IPS-18c (cell line): ENCODE results near the gene AFAP1L2.

Source experiments
- H3K4me3 ChIP-seq: 2 replicates; pipeline ENCODE4 v1.7.0; 2013; ENCODE audit warnings: low read depth, mild to moderate bottlenecking, low read length, moderate library complexity; ENCODE audit not compliant: insufficient read depth
- H3K9me3 ChIP-seq: one replicate; pipeline ENCODE4 v1.6.1; 2013; ENCODE audit warnings: mild to moderate bottlenecking, low read length, moderate library complexity; ENCODE audit not compliant: control insufficient read depth, insufficient read depth

The AFAP1L2 gene

DNA sequence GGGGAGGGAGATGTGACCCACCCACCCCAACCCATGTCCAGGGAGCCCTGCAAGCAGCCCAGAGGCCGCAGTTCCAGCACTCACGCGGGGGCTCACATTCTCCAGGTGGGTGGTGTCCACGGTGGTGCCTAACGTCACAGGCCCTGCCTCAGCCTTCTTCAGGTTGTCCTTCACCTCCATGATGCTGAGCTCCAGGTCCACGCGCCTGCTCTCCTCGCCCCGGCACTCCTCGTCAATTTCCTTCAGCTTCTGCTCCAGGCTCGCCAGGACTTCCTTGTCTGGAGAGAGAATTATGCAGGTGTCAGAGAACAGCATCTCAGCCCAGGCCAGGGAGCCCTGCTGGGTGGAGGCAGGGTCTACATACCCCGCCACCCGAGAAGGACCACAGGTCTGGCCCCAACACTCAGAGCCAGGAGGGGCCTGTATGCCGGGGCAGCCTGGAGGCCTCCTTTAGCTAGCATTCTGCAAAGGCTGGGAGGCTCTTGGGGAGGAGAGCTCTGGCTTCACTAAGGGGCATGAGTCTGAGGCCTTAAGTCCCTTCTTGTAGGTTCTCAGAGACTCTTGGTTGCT lies 107.1 kb downstream of the AFAP1L2 start:
- H3K9me3 ChIP-seq, result no peaks in the 10 kb centered on the region
- no peak overlapping the region for H3K4me3 ChIP-seq

DNA sequence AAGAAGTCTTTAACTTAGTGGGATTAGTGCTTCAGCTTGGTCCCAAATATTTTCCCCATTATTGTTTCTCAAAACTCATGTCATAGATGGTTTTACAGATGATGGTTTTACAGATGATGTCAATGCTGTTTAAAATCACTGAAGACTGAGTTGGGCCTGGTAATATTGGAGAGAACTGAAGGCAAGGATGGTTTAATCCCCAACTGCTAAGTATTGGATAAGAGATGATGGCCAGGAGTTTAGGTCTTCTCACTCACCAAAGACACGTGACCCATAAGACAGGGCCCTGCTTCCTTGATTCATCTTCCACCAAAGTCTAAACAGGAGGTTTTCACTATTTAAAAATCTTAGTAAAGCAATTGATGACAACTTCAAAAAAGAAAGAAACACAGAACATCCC lies 108.9 kb downstream of the AFAP1L2 start:
- no peaks in the 10 kb centered on the region for H3K9me3 ChIP-seq
- H3K4me3 ChIP-seq, result no peak overlapping the region

DNA sequence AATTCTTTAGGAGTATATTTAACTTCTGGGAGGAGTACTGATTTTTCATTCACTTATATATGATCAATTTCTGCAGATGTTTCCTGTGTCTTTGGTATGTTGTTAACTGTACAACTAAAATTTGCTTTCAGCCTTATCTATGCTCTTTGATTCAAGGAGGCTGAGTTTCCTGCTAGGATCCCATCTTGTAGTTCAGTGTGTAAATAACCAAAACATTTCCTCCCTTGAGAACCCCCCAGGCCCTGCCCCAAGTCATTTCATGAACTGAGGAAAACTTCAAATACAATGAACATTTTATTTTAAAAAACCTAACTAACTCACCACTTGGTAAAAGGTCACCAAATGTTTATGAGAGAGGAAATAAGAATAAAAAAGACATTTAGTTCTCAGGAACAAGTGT lies 109.8 kb downstream of the AFAP1L2 start:
- no peaks in the 10 kb centered on the region for H3K9me3 ChIP-seq
- H3K4me3 ChIP-seq, result no peak overlapping the region

DNA sequence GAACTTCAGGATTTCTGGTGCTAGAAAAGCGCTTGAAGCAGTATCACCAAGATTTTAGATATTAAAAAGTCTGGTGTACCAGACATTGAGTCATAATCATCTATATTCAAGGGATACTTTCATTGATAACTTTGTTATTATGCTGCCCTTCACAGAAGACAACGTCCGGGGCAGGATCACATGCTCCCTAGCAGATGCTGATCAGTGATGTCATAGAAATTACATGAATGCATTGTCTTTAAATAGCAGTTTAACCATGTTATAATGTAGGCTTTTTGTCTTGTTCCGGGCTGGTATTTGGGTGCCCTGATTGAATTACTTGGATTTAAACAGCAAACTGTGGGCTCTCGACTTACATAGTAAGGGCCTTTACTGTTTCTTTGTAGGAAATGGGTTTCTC lies 111.2 kb downstream of the AFAP1L2 start:
- H3K4me3 ChIP-seq, result no peak overlapping the region

DNA sequence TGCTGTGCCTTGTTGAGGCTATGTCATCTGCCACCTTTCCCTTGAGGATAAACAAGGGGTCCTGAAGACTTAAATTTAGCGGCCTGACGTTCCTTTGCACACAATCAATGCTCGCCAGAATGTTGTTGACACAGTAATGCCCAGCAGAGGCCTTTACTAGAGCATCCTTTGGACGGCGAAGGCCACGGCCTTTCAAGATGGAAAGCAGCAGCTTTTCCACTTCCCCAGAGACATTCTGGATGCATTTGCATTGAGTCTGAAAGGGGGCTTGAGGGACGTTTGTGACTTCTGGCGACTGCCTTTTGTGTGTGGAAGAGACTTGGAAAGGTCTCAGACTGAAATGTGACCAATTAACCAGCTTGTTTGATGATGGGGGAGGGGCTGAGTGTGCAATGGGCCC lies 112.8 kb downstream of the AFAP1L2 start:
- no peak overlapping the region for H3K4me3 ChIP-seq

More for the DNA sequence above, 111.2 kb downstream of the AFAP1L2 start:
- no peaks in the 10 kb centered on the region for H3K9me3 ChIP-seq

DNA sequence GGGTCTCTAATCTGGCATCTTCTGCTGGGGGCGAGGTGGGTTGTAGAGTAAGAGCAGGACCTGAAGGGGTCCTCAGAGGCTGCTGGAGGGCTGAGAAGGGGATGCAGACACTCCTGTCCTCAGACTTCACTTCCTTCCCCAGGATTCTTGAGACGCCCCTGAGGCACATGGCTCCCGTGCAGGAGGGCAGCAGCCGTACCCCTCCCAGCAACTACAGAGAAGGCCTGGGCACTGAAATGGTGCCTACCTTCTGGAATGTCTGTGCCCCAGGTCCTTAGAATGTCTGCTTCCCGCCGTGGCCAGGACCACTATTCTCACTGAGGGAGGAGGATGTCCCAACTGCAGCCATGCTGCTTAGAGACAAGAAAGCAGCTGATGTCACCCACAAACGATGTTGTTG lies 113.2 kb downstream of the AFAP1L2 start:
- Histone ChIP-seq H3K4me3 (no peak overlapping the region), H3K9me3 (no peaks in the 10 kb centered on the region)

More for the DNA sequence above, 112.8 kb downstream of the AFAP1L2 start:
- no peaks in the 10 kb centered on the region for H3K9me3 ChIP-seq

DNA sequence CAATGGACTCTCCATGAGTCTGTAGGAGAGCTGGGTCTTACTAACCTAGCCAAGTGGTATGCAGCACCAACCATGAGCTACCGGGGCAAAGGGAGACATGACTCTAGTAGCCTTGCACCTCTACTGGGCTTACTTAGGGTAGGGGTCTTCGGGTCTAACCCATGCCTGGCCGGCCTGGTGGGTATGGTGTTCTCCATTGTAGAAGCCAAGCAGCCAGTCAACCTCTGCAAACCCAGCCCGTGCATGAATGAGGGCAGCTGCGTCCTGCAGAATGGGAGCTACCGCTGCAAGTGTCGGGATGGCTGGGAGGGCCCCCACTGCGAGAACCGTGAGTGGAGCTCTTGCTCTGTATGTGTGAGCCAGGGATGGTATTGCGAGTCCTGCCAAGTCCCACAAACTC lies 114.3 kb downstream of the AFAP1L2 start:
- no peaks in the 10 kb centered on the region for H3K9me3 ChIP-seq
- H3K4me3 ChIP-seq, result no peak overlapping the region

DNA sequence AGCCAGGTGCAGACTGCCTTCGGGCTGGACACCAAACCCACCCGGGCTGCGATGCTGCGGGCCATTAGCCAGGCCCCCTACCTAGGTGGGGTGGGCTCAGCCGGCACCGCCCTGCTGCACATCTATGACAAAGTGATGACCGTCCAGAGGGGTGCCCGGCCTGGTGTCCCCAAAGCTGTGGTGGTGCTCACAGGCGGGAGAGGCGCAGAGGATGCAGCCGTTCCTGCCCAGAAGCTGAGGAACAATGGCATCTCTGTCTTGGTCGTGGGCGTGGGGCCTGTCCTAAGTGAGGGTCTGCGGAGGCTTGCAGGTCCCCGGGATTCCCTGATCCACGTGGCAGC lies 115.2 kb downstream of the AFAP1L2 start:
- Histone ChIP-seq H3K9me3 (no peaks in the 10 kb centered on the region), H3K4me3 (no peak overlapping the region)

DNA sequence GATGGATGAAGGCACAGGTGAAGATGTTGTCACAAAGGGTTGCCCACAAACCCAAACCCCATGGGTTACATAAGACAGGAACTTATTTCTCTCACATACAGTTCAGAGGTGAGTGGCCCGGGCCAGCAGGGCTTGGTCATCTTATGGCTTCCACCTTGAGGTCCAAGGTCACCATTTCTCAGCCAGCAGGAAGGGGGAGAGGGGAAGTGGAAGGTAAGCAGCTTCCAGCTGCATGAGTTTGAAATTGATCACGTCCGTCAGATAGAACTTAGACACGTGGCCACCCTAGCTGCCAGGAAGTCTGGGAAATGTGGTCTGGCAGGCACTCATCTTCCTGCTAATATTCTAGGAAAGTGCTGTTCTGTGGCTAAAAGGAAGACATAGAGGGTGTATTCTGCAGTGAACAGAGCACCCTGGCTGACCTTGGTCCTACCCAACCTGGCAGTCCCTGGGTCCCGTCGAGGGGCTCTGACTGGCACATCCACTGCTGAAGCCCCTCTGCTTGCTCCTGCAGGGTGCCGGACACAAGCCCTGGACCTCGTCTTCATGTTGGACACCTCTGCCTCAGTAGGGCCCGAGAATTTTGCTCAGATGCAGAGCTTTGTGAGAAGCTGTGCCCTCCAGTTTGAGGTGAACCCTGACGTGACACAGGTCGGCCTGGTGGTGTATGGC lies 115.7 kb downstream of the AFAP1L2 start:
- Histone ChIP-seq H3K4me3 (no peak overlapping the region), H3K9me3 (no peaks in the 10 kb centered on the region)

DNA sequence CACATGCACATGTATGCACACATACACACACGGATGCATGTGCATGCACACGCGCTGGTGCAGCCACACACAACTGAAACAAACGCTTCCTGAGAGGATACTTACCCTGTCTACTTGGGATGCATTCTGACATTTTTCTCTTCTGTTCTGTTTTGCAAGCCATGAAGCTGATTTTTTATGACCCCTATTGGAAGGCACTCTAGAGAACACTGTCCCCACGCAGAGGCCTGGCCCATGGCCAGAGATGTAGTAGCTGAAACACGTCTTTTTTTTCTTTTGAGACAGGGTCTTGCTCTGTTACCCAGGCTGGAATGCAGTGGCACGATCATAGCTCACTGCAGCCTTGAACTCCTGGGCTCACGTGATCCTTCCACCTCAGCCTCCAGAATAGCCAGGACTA lies 117.4 kb downstream of the AFAP1L2 start:
- H3K4me3 ChIP-seq, result no peak overlapping the region
- H3K9me3 ChIP-seq, result no peaks in the 10 kb centered on the region

DNA sequence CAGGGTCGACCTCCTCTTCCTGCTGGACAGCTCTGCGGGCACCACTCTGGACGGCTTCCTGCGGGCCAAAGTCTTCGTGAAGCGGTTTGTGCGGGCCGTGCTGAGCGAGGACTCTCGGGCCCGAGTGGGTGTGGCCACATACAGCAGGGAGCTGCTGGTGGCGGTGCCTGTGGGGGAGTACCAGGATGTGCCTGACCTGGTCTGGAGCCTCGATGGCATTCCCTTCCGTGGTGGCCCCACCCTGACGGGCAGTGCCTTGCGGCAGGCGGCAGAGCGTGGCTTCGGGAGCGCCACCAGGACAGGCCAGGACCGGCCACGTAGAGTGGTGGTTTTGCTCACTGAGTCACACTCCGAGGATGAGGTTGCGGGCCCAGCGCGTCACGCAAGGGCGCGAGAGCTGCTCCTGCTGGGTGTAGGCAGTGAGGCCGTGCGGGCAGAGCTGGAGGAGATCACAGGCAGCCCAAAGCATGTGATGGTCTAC lies 118.3 kb downstream of the AFAP1L2 start:
- Histone ChIP-seq H3K9me3 (no peaks in the 10 kb centered on the region), H3K4me3 (no peak overlapping the region)

DNA sequence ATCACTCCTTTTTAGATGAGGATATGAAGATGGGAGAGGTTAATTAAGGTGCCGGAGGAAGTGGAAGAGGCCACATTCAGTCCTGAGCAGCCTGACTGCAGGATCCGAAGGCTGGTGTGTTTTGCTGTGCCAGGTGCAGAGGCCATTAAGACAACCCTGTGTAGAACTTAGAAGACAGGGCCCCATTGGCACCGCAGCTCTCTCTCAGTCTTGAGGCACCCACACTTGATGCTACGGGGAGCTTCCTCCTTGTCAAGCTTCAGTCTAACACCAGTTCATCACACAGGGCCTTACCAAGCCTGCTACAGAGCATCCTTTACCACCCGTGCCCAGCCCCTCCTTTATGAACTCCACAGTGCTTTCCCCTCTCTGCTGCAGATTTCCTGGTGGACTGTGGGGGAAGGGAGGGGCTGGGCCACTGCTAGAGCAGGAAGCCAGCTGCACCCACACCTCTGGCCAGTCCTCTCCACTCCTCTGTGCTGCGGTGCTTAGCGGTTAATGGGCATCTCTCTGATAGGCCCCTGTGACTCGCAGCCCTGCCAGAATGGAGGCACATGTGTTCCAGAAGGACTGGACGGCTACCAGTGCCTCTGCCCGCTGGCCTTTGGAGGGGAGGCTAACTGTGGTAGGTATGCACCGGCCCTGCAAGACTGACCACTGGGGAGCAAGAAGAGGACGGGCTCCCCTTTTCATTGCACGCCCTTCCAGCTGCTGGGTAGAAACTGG lies 119.8 kb downstream of the AFAP1L2 start:
- no peaks in the 10 kb centered on the region for H3K9me3 ChIP-seq
- no peak overlapping the region for H3K4me3 ChIP-seq

DNA sequence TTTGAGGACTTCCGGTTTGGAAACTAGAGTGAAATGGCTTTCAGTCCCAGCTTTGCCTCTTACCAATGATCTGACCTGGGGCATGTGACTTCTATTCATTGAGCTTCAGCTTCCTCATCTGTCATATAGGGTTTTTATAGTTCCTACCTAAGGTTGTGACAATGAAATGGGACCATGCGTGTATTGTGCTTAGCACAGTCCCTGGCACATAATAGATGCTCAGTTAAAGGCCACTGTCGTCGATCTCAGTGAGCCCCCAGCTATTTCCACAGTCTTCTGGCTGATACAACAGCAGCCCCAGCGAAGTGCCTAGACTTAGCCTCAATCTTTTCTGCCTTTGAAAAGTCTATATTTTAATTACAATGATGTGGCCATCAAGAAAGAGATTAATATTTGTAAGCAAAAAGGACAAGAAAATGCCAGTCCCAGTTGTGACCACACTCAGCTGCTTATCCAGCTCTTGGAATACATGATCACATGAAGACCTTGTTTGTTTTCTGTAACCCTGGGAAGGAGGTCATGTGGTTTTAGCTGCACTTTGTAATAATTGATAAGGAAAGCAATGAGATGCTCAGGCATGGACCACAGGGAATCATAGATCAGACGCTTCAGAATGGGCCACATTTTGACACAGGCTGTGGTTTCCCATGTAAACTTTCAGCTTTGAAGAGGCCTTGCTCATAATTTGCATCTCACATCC lies 120.6 kb downstream of the AFAP1L2 start:
- H3K9me3 ChIP-seq, result no peaks in the 10 kb centered on the region

DNA sequence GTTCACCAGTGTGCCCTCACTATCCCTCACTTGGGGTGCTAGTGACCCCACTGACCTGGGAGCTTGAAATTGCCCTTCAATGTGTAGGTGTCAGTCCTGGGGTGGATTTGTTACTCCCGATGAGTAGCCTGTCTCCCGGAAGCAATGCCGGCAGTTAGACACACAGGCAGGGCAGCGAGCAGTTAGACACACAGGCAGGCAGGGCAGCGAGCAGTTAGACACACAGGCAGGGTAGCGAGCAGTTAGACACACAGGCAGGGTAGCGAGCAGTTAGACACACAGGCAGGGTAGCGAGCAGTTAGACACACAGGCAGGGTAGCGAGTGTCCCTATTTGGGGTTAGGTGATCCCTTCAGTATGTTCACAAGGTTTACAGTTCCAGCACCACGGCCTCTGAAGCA lies 121.2 kb downstream of the AFAP1L2 start:
- Histone ChIP-seq H3K9me3 (no peaks in the 10 kb centered on the region), H3K4me3 (no peak overlapping the region)

More for the DNA sequence above, 120.6 kb downstream of the AFAP1L2 start:
- H3K4me3 ChIP-seq, result no peak overlapping the region

DNA sequence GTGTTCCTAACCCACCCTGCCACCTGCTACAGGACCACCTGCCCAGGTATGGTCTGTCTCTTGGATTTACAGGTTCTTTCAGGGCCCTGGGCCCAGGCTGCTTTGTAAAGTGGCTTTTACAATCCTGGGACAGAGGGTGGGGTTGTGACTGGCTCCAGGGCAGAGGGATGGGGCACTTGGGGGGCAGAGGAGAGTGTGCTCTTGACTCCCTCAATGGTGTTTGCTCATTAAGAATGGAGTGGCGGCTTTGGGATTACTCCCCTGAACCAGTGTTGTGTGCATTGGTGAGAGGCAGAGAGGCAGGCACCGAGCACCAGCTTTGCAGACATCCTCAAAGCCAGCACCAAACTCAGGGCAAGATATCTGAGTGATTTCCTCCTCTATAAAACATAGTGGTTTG lies 121.8 kb downstream of the AFAP1L2 start:
- H3K9me3 ChIP-seq, result no peaks in the 10 kb centered on the region

DNA sequence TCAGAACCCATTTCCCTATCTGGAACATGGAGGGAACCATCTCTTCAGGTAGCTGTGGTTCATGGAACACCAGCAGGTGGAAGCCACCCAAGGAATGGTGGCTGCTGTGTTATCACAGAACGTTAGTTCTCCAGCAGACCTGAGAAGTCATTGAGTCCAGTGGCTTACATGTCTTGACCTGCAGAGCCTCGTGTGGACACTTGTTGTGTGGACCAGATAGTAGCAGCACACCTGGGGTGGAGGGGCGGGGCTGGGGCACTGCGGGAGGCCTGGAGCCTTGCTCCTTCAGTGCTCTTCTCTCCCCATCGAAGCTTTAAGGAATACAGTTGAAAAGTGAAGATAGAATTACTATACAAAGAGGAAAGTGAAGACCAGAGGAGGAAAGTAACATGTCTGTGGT lies 122.8 kb downstream of the AFAP1L2 start:
- H3K9me3 ChIP-seq, result no peaks in the 10 kb centered on the region
- no peak overlapping the region for H3K4me3 ChIP-seq

More for the DNA sequence above, 121.8 kb downstream of the AFAP1L2 start:
- no peak overlapping the region for H3K4me3 ChIP-seq

DNA sequence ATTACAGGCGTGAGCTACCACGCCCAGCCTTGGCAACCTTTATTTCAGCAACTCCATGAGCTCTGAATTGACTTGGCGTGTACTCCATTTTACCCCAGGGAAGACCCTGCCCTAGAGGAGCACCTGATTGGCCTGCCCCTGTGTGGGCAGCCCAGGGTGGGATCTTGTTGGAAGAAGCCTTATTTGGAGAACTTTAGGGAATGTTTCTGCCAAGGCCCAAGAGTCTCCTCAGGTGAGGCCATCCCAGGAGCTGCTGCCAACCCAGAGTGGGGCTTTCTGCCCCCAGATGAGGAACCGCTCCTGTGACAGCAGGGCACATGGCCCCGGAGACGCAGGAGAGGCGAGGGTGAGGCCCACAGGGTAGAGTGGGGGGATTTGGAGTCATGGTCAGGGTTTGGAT lies 123.3 kb downstream of the AFAP1L2 start:
- Histone ChIP-seq H3K4me3 (no peak overlapping the region), H3K9me3 (no peaks in the 10 kb centered on the region)
